Kidney (tissue), 14 donors: ENCODE measurements around the gene PLD1. TPM values are rescaled to one million over a fixed set of nuclear protein-coding genes. Genes with fewer than 3 reads are reported as not detected.

Source experiments
- DNase-seq, 5 donors: peaks; one replicate each; pipeline ENCODE4 v3.0.0-alpha.2; 2013 to 2020
- FAIRE-seq: peaks from 2 replicates; lab custom pipeline; 2012; peaks lifted over from hg19 to GRCh38; lab: Jason Lieb, UNC
- H3K27ac ChIP-seq, 2 donors: one replicate each; pipeline ENCODE4 v1.7.0; 2013; ENCODE audit warnings: low read depth in 2 of 2, low read length in 2 of 2, inconsistent platforms in 1 of 2
- H3K27me3 ChIP-seq: one replicate; pipeline ENCODE4 v1.7.1; 2013; ENCODE audit warnings: low read length, inconsistent platforms; ENCODE audit not compliant: control insufficient read depth, insufficient read depth
- H3K36me3 ChIP-seq, 3 donors: one replicate each; pipeline versions ENCODE4 v1.7.0 to v1.7.1; 2013; ENCODE audit warnings: low read length in 3 of 3, control low read depth in 1 of 3, inconsistent platforms in 1 of 3; ENCODE audit not compliant: insufficient read depth in 3 of 3, control insufficient read depth in 2 of 3
- H3K4me1 ChIP-seq, 3 donors: one replicate each; pipeline versions ENCODE4 v1.7.0 to v1.7.1; 2013; ENCODE audit warnings: low read length in 3 of 3, inconsistent platforms in 1 of 3, low read depth in 1 of 3; ENCODE audit not compliant: control insufficient read depth in 2 of 3, insufficient read depth in 2 of 3
- H3K4me3 ChIP-seq, 3 donors: one replicate each; pipeline versions ENCODE4 v1.7.0 to v1.8.1; 2013; ENCODE audit warnings: low read length in 3 of 3, control low read depth in 1 of 3, inconsistent platforms in 1 of 3
- H3K9ac ChIP-seq, 3 donors: one replicate each; pipeline versions ENCODE4 v1.7.0 to v1.7.1; 2013; ENCODE audit warnings: low read length in 3 of 3, control low read depth in 1 of 3, inconsistent platforms in 1 of 3
- H3K9me3 ChIP-seq, 3 donors: one replicate each; pipeline versions ENCODE4 v1.7.0 to v1.7.1; 2013; ENCODE audit warnings: low read length in 3 of 3, control low read depth in 1 of 3, inconsistent platforms in 1 of 3; ENCODE audit not compliant: control insufficient read depth in 2 of 3, insufficient read depth in 1 of 3
- intact Hi-C: fragments of 100-400 bp; cut with DNase I; formaldehyde crosslinking; loops from one replicate; pipeline ENCODE4 v1.11.1; 2022
- polyA plus RNA-seq: library from polyadenylated mRNA; stranded (reverse); fragments of 350-450 nt; fragmentation: Illumina TruSeq; extraction: RNeasy Lipid Tissue Mini Kit (QIAGEN cat#74804); gene quantifications from one replicate; pipeline ENCODE4 v1.2.3, GENCODE V29; 2014; ENCODE audit warnings: low read depth, low replicate concordance; ENCODE audit not compliant: insufficient read depth
- total RNA-seq: library from RNA; stranded (reverse); fragmentation: NEBNext Ultra II Directional; extraction: Animal tissue kit (Norgen Biotek cat#: 25700); gene quantifications from one replicate; pipeline ENCODE4 v1.2.1, GENCODE V29; 2021
- TF ChIP-seq, protein P1 (sequence below): IDR thresholded peaks from 3 replicates; pipeline ENCODE4 v1.5.1; 2012; ENCODE audit warnings: mild to moderate bottlenecking, moderate library complexity, borderline replicate concordance; ENCODE audit not compliant: insufficient read depth; ENCODE audit errors: extremely low read depth
- donor health status: control.
- donor health status: control.
- donor health status: control.
- donor health status: control.
- donor health status: control.
- donor health status: DM: yes; HTN: yes; CAD: no.
- donor health status: Normal renal cell carcinoma (clear cell type).

The PLD1 gene
- total and polyA plus RNA-seq, 2 donors from 2014 or later: 11.2 to 24.3 TPM

DNA sequence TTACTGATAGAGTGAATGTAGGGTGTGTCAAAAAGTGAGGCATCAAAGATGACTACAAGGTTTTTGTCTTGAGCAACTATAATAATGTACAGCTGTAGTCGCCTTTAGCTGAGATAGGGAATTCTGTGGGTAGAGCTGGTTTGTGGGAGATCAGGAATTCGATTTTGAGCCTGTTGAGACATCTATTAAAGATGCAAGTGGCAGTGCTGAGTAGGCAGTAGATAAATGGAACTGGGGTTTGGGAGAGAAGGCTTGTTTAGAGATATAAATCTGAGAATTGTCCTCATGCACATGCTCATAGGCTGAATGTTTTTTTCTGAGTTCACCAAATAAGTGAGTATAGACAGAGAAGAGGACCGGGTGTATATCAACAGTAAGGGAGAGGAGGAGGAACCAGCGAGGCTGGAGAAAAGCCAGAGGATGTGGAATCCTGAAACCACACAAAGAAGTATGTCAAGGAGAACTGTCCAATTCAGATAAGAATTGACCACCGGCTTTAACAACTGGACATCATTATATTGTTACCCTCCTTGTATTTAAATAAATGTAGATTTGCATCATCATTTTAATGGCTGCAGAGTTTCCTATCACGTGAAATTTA, 204.0 kb downstream of the PLD1 start:
- DNase-seq: no peak

DNA sequence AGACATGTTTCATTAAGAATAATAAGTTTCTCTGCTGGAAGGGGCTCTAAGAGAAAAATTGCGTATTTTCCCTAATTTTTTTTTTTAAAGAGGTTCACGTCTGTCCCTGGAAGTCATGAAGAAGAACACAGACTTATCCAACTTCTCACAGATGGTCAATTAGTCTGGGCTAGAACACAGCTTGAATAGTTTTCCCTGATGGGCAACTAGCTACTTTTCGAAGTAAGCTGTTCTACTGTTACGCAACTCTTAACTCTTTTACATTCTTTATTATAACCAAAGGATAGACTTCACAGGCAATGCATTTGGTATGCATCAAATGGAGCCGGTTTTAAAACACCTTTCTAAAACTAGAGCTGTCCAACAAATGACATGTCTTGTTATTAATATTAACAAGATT, 205.9 kb downstream of the PLD1 start:
- H3K36me3 ChIP-seq: peaks cover 0 to 8% (median 0%) of the 10 kb centered on the region in 3 donors
- TF ChIP-seq, protein P1, sequence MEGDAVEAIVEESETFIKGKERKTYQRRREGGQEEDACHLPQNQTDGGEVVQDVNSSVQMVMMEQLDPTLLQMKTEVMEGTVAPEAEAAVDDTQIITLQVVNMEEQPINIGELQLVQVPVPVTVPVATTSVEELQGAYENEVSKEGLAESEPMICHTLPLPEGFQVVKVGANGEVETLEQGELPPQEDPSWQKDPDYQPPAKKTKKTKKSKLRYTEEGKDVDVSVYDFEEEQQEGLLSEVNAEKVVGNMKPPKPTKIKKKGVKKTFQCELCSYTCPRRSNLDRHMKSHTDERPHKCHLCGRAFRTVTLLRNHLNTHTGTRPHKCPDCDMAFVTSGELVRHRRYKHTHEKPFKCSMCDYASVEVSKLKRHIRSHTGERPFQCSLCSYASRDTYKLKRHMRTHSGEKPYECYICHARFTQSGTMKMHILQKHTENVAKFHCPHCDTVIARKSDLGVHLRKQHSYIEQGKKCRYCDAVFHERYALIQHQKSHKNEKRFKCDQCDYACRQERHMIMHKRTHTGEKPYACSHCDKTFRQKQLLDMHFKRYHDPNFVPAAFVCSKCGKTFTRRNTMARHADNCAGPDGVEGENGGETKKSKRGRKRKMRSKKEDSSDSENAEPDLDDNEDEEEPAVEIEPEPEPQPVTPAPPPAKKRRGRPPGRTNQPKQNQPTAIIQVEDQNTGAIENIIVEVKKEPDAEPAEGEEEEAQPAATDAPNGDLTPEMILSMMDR: no peak
- H3K27me3 ChIP-seq: no peaks in the 10 kb centered on the region
- no peak overlapping the region for H3K27ac ChIP-seq
- DNase-seq: no peak
- H3K9me3 ChIP-seq: no peaks in the 10 kb centered on the region
- no peak for FAIRE-seq
- no peak overlapping the region for H3K9ac ChIP-seq
- H3K4me1 ChIP-seq: no peaks in the 10 kb centered on the region
- H3K4me3 ChIP-seq: no peak overlapping the region
- intact Hi-C loops: no loop called here

More for the DNA sequence above, 204.0 kb downstream of the PLD1 start:
- intact Hi-C loops: no loop called here
- no peak overlapping the region for H3K9ac ChIP-seq
- no peak overlapping the region for H3K4me3 ChIP-seq
- no peaks in the 10 kb centered on the region for H3K4me1 ChIP-seq
- TF ChIP-seq, protein P1: no peak
- H3K9me3 ChIP-seq: no peaks in the 10 kb centered on the region
- no peaks in the 10 kb centered on the region for H3K27me3 ChIP-seq
- peaks cover 0 to 8% (median 0%) of the 10 kb centered on the region in 3 donors for H3K36me3 ChIP-seq
- H3K27ac ChIP-seq: no peak overlapping the region
- FAIRE-seq: no peak

DNA sequence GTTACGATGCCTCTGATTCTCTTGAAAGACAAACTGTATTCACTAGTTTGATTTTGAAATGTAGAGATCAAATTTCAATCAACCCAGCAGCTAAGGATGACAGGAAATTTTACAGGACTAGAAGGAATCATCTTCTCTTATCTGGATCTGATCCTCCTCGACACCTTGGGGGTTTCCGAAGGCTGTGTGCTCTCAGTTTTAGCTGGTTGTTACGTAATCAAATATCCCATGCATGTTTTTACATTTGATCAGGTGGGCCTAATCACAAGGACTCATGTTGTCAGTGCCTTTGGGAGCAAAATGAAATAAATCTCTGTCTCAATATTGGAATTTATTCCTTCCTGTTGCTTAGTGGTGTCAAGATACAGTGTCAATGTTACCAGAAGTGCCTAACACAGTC, 208.2 kb downstream of the PLD1 start:
- no peak for FAIRE-seq
- no peak overlapping the region for H3K4me3 ChIP-seq
- peaks cover 0 to 8% (median 0%) of the 10 kb centered on the region in 3 donors for H3K36me3 ChIP-seq
- H3K9me3 ChIP-seq: no peaks in the 10 kb centered on the region
- H3K27ac ChIP-seq: no peak overlapping the region
- H3K9ac ChIP-seq: no peak overlapping the region
- TF ChIP-seq, protein P1: no peak
- intact Hi-C loops: no loop called here
- no peaks in the 10 kb centered on the region for H3K4me1 ChIP-seq
- no peak for DNase-seq
- no peaks in the 10 kb centered on the region for H3K27me3 ChIP-seq
